HepG2 (cell line): Measurements from ENCODE around the gene TSEN34. TPM values are rescaled to one million over a fixed set of nuclear protein-coding genes. Genes with fewer than 3 reads are reported as not detected.

Experiments used
- ATF1 ChIP-seq: IDR thresholded peaks from 2 replicates; pipeline ENCODE4 v1.6.1; 2016; ENCODE audit warnings: mild to moderate bottlenecking, control low read depth
- ATF7-NPFF ChIP-seq: sonication (generic); formaldehyde crosslinking; IDR thresholded peaks from 2 replicates; pipeline ENCODE4 v1.8.1; 2023; ENCODE audit warnings: mild to moderate bottlenecking, low read depth, missing genetic modification reagents, moderate library complexity
- EED ChIP-seq: sonication (generic); formaldehyde crosslinking; IDR thresholded peaks from 2 replicates; pipeline ENCODE4 v1.5.0; 2020; ENCODE audit warnings: mild to moderate bottlenecking, missing genetic modification reagents
- HCFC1 ChIP-seq: fragments of 150-350 bp; IDR thresholded peaks from 2 replicates; pipeline ENCODE4 v1.6.1; 2014; ENCODE audit warnings: low read depth, low read length
- HOXA3 ChIP-seq: sonication (generic); formaldehyde crosslinking; IDR thresholded peaks from 2 replicates; pipeline ENCODE4 v1.5.0; 2020; ENCODE audit warnings: missing genetic modification reagents
- KAT8 ChIP-seq: IDR thresholded peaks from 2 replicates; pipeline ENCODE4 v1.6.1; 2016; ENCODE audit warnings: missing genetic modification reagents, missing compliant biosample characterization
- KDM5B ChIP-seq: sonication (generic); formaldehyde crosslinking; IDR thresholded peaks from 2 replicates; pipeline ENCODE4 v1.4.0; 2020; ENCODE audit warnings: missing genetic modification reagents, mild to moderate bottlenecking, borderline replicate concordance
- MAFF ChIP-seq: IDR thresholded peaks from 2 replicates; pipeline ENCODE4 v1.6.1; 2011; ENCODE audit warnings: low read depth, low read length, improper control_type of control experiment
- MAZ ChIP-seq, 2 experiments: sonication (generic) in 1 of 2; formaldehyde crosslinking in 1 of 2; IDR thresholded peaks; 2 replicates each; pipeline versions ENCODE4 v1.5.0 to v1.6.1; 2012 to 2020; ENCODE audit warnings: low read depth in 2 of 2, mild to moderate bottlenecking in 2 of 2, borderline replicate concordance in 1 of 2, improper control_type of control experiment in 1 of 2, low read length in 1 of 2, missing genetic modification reagents in 1 of 2, moderate library complexity in 1 of 2
- MXI1 ChIP-seq: IDR thresholded peaks from 3 replicates; pipeline ENCODE4 v1.6.1; 2012; ENCODE audit warnings: low read depth, low read length, inconsistent platforms, borderline replicate concordance
- NCOA2 ChIP-seq: sonication (generic); formaldehyde crosslinking; IDR thresholded peaks from 2 replicates; pipeline ENCODE4 v1.8.0; 2022; ENCODE audit warnings: inconsistent platforms
- NR0B2 ChIP-seq: sonication (generic); formaldehyde crosslinking; IDR thresholded peaks from 2 replicates; pipeline ENCODE4 v1.4.0; 2020; ENCODE audit warnings: mild to moderate bottlenecking, missing genetic modification reagents
- NR2C2 ChIP-seq: sonication (generic); formaldehyde crosslinking; IDR thresholded peaks from 2 replicates; pipeline ENCODE4 v1.4.0; 2020; ENCODE audit warnings: missing genetic modification reagents, mild to moderate bottlenecking, moderate library complexity, borderline replicate concordance
- PITX1 ChIP-seq: sonication (generic); formaldehyde crosslinking; IDR thresholded peaks from 2 replicates; pipeline ENCODE4 v1.5.1; 2020; ENCODE audit warnings: mild to moderate bottlenecking, missing genetic modification reagents
- PPARG ChIP-seq: conservative IDR thresholded peaks from 2 replicates; pipeline ENCODE4 v1.6.1; 2016; ENCODE audit warnings: missing biosample characterization, missing genetic modification reagents
- RBM22 ChIP-seq: fragments of 200-400 bp; formaldehyde crosslinking; optimal IDR thresholded peaks from 2 replicates; pipeline ENCODE3; 2017; ENCODE audit warnings: mild to moderate bottlenecking, low read length, moderate library complexity
- RFXANK ChIP-seq: IDR thresholded peaks from 2 replicates; pipeline ENCODE4 v1.6.1; 2016
- RXRB ChIP-seq: IDR thresholded peaks from 2 replicates; pipeline ENCODE4 v1.6.1; 2016; ENCODE audit warnings: borderline replicate concordance, missing genetic modification reagents, missing compliant biosample characterization
- SP2 ChIP-seq: sonication (generic); formaldehyde crosslinking; IDR thresholded peaks from 2 replicates; pipeline ENCODE4 v1.5.1; 2020; ENCODE audit warnings: mild to moderate bottlenecking, missing genetic modification reagents
- SPEN ChIP-seq: sonication (generic); formaldehyde crosslinking; IDR thresholded peaks from 2 replicates; pipeline ENCODE4 v1.5.1; 2020; ENCODE audit warnings: low read depth, mild to moderate bottlenecking, missing genetic modification reagents
- TBX3 ChIP-seq: fragments of 450-650 bp; IDR thresholded peaks from 2 replicates; pipeline ENCODE4 v1.6.1; 2017; ENCODE audit warnings: antibody characterized with exemption, mild to moderate bottlenecking, inconsistent platforms, borderline replicate concordance
- ZFYVE20 ChIP-seq: sonication (generic); formaldehyde crosslinking; IDR thresholded peaks from 2 replicates; pipeline ENCODE4 v1.8.0; 2023; ENCODE audit warnings: low read depth, mild to moderate bottlenecking, moderate library complexity, missing genetic modification reagents, borderline replicate concordance
- ZMYM4 ChIP-seq: sonication (generic); formaldehyde crosslinking; IDR thresholded peaks from 2 replicates; pipeline ENCODE4 v1.8.1; 2023; ENCODE audit warnings: mild to moderate bottlenecking, missing genetic modification reagents
- ZNF282 ChIP-seq: fragments of 450-650 bp; IDR thresholded peaks from 2 replicates; pipeline ENCODE4 v1.6.1; 2018; ENCODE audit not compliant: partially characterized antibody
- ZNF367 ChIP-seq: sonication (generic); formaldehyde crosslinking; IDR thresholded peaks from 2 replicates; pipeline ENCODE4 v1.4.0; 2020; ENCODE audit warnings: missing genetic modification reagents, borderline replicate concordance
- ZNF724P ChIP-seq: sonication (generic); formaldehyde crosslinking; IDR thresholded peaks from 2 replicates; pipeline ENCODE4 v1.8.0; 2022; ENCODE audit warnings: missing genetic modification reagents, borderline replicate concordance
- ZNF839 ChIP-seq: sonication (generic); formaldehyde crosslinking; IDR thresholded peaks from 2 replicates; pipeline ENCODE4 v1.4.0; 2020; ENCODE audit warnings: missing genetic modification reagents, mild to moderate bottlenecking, borderline replicate concordance
- ZNF891 ChIP-seq: sonication (generic); formaldehyde crosslinking; IDR thresholded peaks from 2 replicates; pipeline ENCODE4 v1.5.0; 2020; ENCODE audit warnings: mild to moderate bottlenecking, missing genetic modification reagents
- ZSCAN5A ChIP-seq: sonication (generic); formaldehyde crosslinking; IDR thresholded peaks from 2 replicates; pipeline ENCODE4 v1.8.0; 2022; ENCODE audit warnings: mild to moderate bottlenecking, missing genetic modification reagents, borderline replicate concordance
- polyA plus RNA-seq, 8 experiments: library from polyadenylated mRNA; depleted of rRNA in 3 of 8; stranded (reverse) in 7 of 8; unstranded in 1 of 8; fragments of >200 nt; fragmentation: Illumina TruSeq in 4 of 8; extraction: Trizol in 4 of 8; gene quantifications; 2 replicates each; pipeline versions ENCODE4 v1.2.1 to v1.2.3, GENCODE V29; 2011 to 2016; ENCODE audit warnings: low read depth in 4 of 8, missing spikeins in 1 of 8, mixed read lengths in 1 of 8; ENCODE audit not compliant: insufficient read depth in 1 of 8
- total RNA-seq, 5 experiments: library from RNA; depleted of rRNA; stranded (reverse); fragments of >200 nt; fragmentation: Illumina TruSeq; extraction: Trizol; gene quantifications; 2 replicates each; pipeline ENCODE4 v1.2.3, GENCODE V29; 2016; ENCODE audit warnings: low read depth in 1 of 5

Gene TSEN34
- total and polyA plus RNA-seq, 2 of the 13 experiments (the other 11 are each of a cell fraction or from before 2014, with no cell fraction given): 55.1 to 65.4 TPM

GRCh38 chr19:54159352-54160181, 31.5 kb upstream of the TSEN34 start, which contains the start of gene LENG1 (continued):
- peak; percentile 21; the same call in 1 of the 2 replicates for TF ChIP-seq EED (CRISPR knock-in tag)
- TF ChIP-seq ZNF367 (CRISPR knock-in tag): no peak
- peak; percentile 54 for TF ChIP-seq ZMYM4 (CRISPR knock-in tag)
- 0 out of 2 replicates have a peak, but pooled peaks have one; percentile 26 for TF ChIP-seq ZSCAN5A (CRISPR knock-in tag)
- TF ChIP-seq NR2C2 (CRISPR knock-in tag): no peak
- TF ChIP-seq SP2 (CRISPR knock-in tag): peak; percentile 98
- peak; percentile 90 for TF ChIP-seq ATF1
- peak; percentile 59; the same call in 1 of the 2 replicates for TF ChIP-seq SPEN (CRISPR knock-in tag)
- peak; percentile 27; the same call in 1 of the 2 replicates for TF ChIP-seq RXRB
- peak; percentile 88 for TF ChIP-seq RBM22
- TF ChIP-seq ZNF724P (CRISPR knock-in tag): no peak
- no peak for TF ChIP-seq ZNF891 (CRISPR knock-in tag)
- peak; percentile 45; the same call in 1 of the 2 replicates for TF ChIP-seq HCFC1
- peak; percentile 22 for TF ChIP-seq MAZ (IDR thresholded peaks at IDR 0.05; ENCODE audit: borderline replicate concordance, low read depth, low read length)
- TF ChIP-seq MAZ (CRISPR knock-in tag; IDR thresholded peaks at IDR 0.05; ENCODE audit: low read depth): peak; percentile 70
- peak; percentile 88 for TF ChIP-seq KAT8 (CRISPR knock-in tag)
- peak; percentile 86 for TF ChIP-seq MXI1
- peak; percentile 51; the same call in 1 of the 2 replicates for TF ChIP-seq PPARG
- TF ChIP-seq ATF7-NPFF (CRISPR knock-in tag): 0 out of 2 replicates have a peak, but pooled peaks have one; percentile 64
- peak; percentile 67; the same call in 1 of the 2 replicates for TF ChIP-seq ZNF839 (CRISPR knock-in tag)
- TF ChIP-seq KDM5B (CRISPR knock-in tag): peak; percentile 53; the same call in 1 of the 2 replicates
- peak; percentile 84; the same call in 1 of the 2 replicates for TF ChIP-seq RFXANK (CRISPR knock-in tag)
- TF ChIP-seq NCOA2 (CRISPR knock-in tag): peak; percentile 27; the same call in 1 of the 2 replicates
- TF ChIP-seq TBX3: peak; percentile 57; the same call in 1 of the 2 replicates
- peak; percentile 35; the same call in 1 of the 2 replicates for TF ChIP-seq PITX1 (CRISPR knock-in tag)
- TF ChIP-seq ZFYVE20 (CRISPR knock-in tag): no peak
- no peak for TF ChIP-seq ZNF282
- TF ChIP-seq NR0B2 (CRISPR knock-in tag): peak; percentile 68
- no peak; the same call in 1 of the 2 replicates for TF ChIP-seq HOXA3 (CRISPR knock-in tag)
- peak; percentile 6; the same call in 1 of the 2 replicates for TF ChIP-seq MAFF
